Activated CD4-positive, alpha-beta T cell treated with anti-CD3 and anti-CD28 coated beads for 24 hours (primary cell): ENCODE data around the gene KLHL41.
A peak's percentile ranks its signal among the peaks of the same experiment; 100 is the strongest.

Experiments used
- DNase-seq, 2 donors: peaks; one replicate each; pipeline ENCODE4 v3.0.0-alpha.2; 2020; ENCODE audit warnings: low read depth in 2 of 2

KLHL41 gene

GRCh38 chr2:169509298-169509885 is at the start of gene KLHL41:
Gene KLHL41, plus strand, starts transcription at chr2:169509702. Its CDS starts 77 bp downstream, at chr2:169509779.
- DNase-seq, result no peak

- DNase-seq, result no peak
These were observed 48.4 kb upstream of the KLHL41 start for GRCh38 chr2:169461143-169461542.

GRCh38 chr2:169462896-169463695 is 46.4 kb upstream of the KLHL41 start:
- DNase-seq, result no peak

- DNase-seq, result no peak
These were observed 45.0 kb upstream of the KLHL41 start for GRCh38 chr2:169464466-169464865.

GRCh38 chr2:169464882-169465281 is 44.6 kb upstream of the KLHL41 start:
- no peak for DNase-seq

GRCh38 chr2:169468841-169469240 is 40.7 kb upstream of the KLHL41 start:
- no peak for DNase-seq

- DNase-seq, result no peak
These were observed 39.4 kb upstream of the KLHL41 start for GRCh38 chr2:169469952-169470572.

- no peak for DNase-seq
These were observed 37.3 kb upstream of the KLHL41 start for GRCh38 chr2:169472249-169472648.

- DNase-seq, result no peak
These were observed 33.0 kb upstream of the KLHL41 start for GRCh38 chr2:169476459-169476858.

GRCh38 chr2:169478339-169478738 is 31.2 kb upstream of the KLHL41 start:
- no peak for DNase-seq

- DNase-seq, result no peak
These were observed 30.7 kb upstream of the KLHL41 start for GRCh38 chr2:169478745-169479256.

GRCh38 chr2:169479257-169480078 is 30.0 kb upstream of the KLHL41 start, which contains the start of gene BBS5:
Gene BBS5, plus strand, starts transcription at chr2:169479494. Its CDS starts 60 bp downstream, at chr2:169479554.
- DNase-seq, result peak; percentile 56 to 64

- no peak for DNase-seq
These were observed 29.4 kb upstream of the KLHL41 start for GRCh38 chr2:169480079-169480465.

- DNase-seq, result no peak
These were observed 23.8 kb upstream of the KLHL41 start for GRCh38 chr2:169485650-169486138.

GRCh38 chr2:169486487-169486886 is 23.0 kb upstream of the KLHL41 start:
- DNase-seq, result no peak

GRCh38 chr2:169490834-169491233 is 18.7 kb upstream of the KLHL41 start:
- DNase-seq, result no peak

GRCh38 chr2:169491378-169491777 is 18.1 kb upstream of the KLHL41 start:
- no peak for DNase-seq

GRCh38 chr2:169493360-169493759 is 16.1 kb upstream of the KLHL41 start:
- no peak for DNase-seq

GRCh38 chr2:169495310-169495928 is 14.1 kb upstream of the KLHL41 start:
- no peak for DNase-seq

GRCh38 chr2:169504651-169505050 is 4.9 kb upstream of the KLHL41 start:
- no peak for DNase-seq

- DNase-seq, result no peak
These were observed 1.8 kb upstream of the KLHL41 start for GRCh38 chr2:169507698-169508097.
